ENCODE measurements around the gene SLC1A2. TPM values are rescaled to one million over a fixed set of nuclear protein-coding genes. Genes with fewer than 3 reads are reported as not detected.

The SLC1A2 gene
- total RNA-seq, 1 experiment from 2014 or later = 0.25 TPM

- no peaks in the 10 kb centered on the region for H3K79me2 ChIP-seq (ENCODE audit: insufficient read depth, low read length)
- H3K36me3 ChIP-seq (ENCODE audit: control insufficient read depth in 1 of 2, insufficient read depth in 2 of 2, low read length in 2 of 2) = no peaks in the 10 kb centered on the region
- ChIA-PET POLR2A (no interaction called here), CTCF (no interaction called here), RAD21 (ENCODE audit: low non-redundant PET in 1 of 2, low total read pairs in 2 of 2, uncharacterized antibody in 2 of 2, unreplicated experiment in 2 of 2) (no interaction called here)
- no peak for DNase-seq (ENCODE audit: low read depth, low spot score)
- no peaks in the 10 kb centered on the region for H3K4me1 ChIP-seq (ENCODE audit: control insufficient read depth in 1 of 2, insufficient read depth in 2 of 2, low read length in 2 of 2)
- TF ChIP-seq ZBTB33 (IDR thresholded peaks at IDR 0.05; ENCODE audit: extremely low read depth, insufficient replicate concordance, low read length) (no peak), POLR2AphosphoS5 (IDR thresholded peaks at IDR 0.05; ENCODE audit: low read depth, low read length) (no peak), CTCF (IDR thresholded peaks at IDR 0.05 in 2 of 3, conservative IDR thresholded peaks at IDR 0.05 in 1 of 3; ENCODE audit: borderline replicate concordance in 1 of 3, insufficient read depth in 1 of 3, low read depth in 2 of 3, low read length in 2 of 3) (peak; percentile 4 to 36 (median 26); a peak in 3 of 6 replicates), YY1 (IDR thresholded peaks at IDR 0.05; ENCODE audit: extremely low read depth, insufficient replicate concordance, low read depth, low read length) (no peak), RAD21 (IDR thresholded peaks at IDR 0.05; ENCODE audit: low read depth) (peak; percentile 26; the same call in 1 of the 2 replicates), CEBPB (IDR thresholded peaks at IDR 0.05; ENCODE audit: low read depth) (no peak), ELF1 (IDR thresholded peaks at IDR 0.05; ENCODE audit: borderline replicate concordance, low read depth) (no peak)
- TF ChIP-seq, protein P1, sequence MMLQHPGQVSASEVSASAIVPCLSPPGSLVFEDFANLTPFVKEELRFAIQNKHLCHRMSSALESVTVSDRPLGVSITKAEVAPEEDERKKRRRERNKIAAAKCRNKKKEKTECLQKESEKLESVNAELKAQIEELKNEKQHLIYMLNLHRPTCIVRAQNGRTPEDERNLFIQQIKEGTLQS (IDR thresholded peaks at IDR 0.05) = no peak
- no peak overlapping the region for H2AFZ ChIP-seq (ENCODE audit: low read depth, low read length, poor library complexity, severe bottlenecking)
- H3K27ac ChIP-seq (ENCODE audit: low read depth, low read length) = no peak overlapping the region
- ATAC-seq = peak; percentile 63
- no peaks in the 10 kb centered on the region for H3K9me3 ChIP-seq (ENCODE audit: control insufficient read depth in 1 of 2, insufficient read depth in 1 of 2, low read depth in 1 of 2, low read length in 2 of 2)
- no peak overlapping the region for H3K4me3 ChIP-seq (replicated peaks in 1 of 2; ENCODE audit: low read depth in 1 of 2, low read length in 2 of 2)
- peaks cover 25% of the 10 kb centered on the region for H3K27me3 ChIP-seq (ENCODE audit: insufficient read depth, low read length)
- no TSS peak for BruUV-seq (replicated peaks)
- intact Hi-C loops (cut with micrococcal nuclease) = no loop called here
- H4K20me1 ChIP-seq (ENCODE audit: insufficient read depth) = no peaks in the 10 kb centered on the region
- no peak overlapping the region for H3K4me2 ChIP-seq (ENCODE audit: low read length)
- no peaks in the 10 kb centered on the region for H3K9me2 ChIP-seq (ENCODE audit: insufficient read depth)
- H3K9ac ChIP-seq (ENCODE audit: low read length) = no peak overlapping the region
These were observed 42.7 kb upstream of the SLC1A2 start for GRCh38 chr11:35461917-35462538.

All from HCT116 (cell line).